H1 (cell line): ENCODE results near the gene SPSB1.

Source experiments
- CEBPB ChIP-seq: IDR thresholded peaks from 2 replicates; pipeline ENCODE4 v1.6.1; 2012; ENCODE audit warnings: low read depth, low read length
- EZH2 ChIP-seq: fragments of 200-600 bp; sonication (generic); IDR thresholded peaks from 2 replicates; pipeline ENCODE4 v1.7.1; 2012; ENCODE audit warnings: low read depth, mild to moderate bottlenecking, moderate library complexity, low read length, inconsistent platforms; ENCODE audit not compliant: severe bottlenecking
- HDAC6 ChIP-seq: IDR thresholded peaks from one replicate; pipeline ENCODE4 v1.7.1; 2012; ENCODE audit warnings: low read depth, mild to moderate bottlenecking, inconsistent platforms, low read length, moderate library complexity
- RAD21 ChIP-seq, 2 experiments: IDR thresholded peaks in 1 of 2; conservative IDR thresholded peaks in 1 of 2; 2 replicates each; pipeline ENCODE4 v1.6.1; 2011; ENCODE audit warnings: low read depth in 2 of 2, low read length in 2 of 2, improper control_type of control experiment in 1 of 2, inconsistent platforms in 1 of 2, mild to moderate bottlenecking in 1 of 2, moderate library complexity in 1 of 2
- SIN3A ChIP-seq, 2 experiments: IDR thresholded peaks in 1 of 2; conservative IDR thresholded peaks in 1 of 2; 2 replicates each; pipeline ENCODE4 v1.6.1; 2011 to 2012; ENCODE audit warnings: low read length in 2 of 2, improper control_type of control experiment in 1 of 2, low read depth in 1 of 2, mild to moderate bottlenecking in 1 of 2
- TAF1 ChIP-seq: IDR thresholded peaks from 2 replicates; pipeline ENCODE4 v1.6.1; 2011; ENCODE audit warnings: mild to moderate bottlenecking, low read depth, low read length
- TBP ChIP-seq: IDR thresholded peaks from 2 replicates; pipeline ENCODE4 v1.6.1; 2011; ENCODE audit warnings: low read depth, low read length, improper control_type of control experiment
- TF ChIP-seq, protein P1 (sequence below), 3 experiments: IDR thresholded peaks; 1 replicate in 2 of 3; 2 replicates in 1 of 3; pipeline versions ENCODE4 v1.5.1 to v1.6.1; 2011; ENCODE audit warnings: low read length in 3 of 3, mild to moderate bottlenecking in 3 of 3, inconsistent platforms in 2 of 3, low read depth in 1 of 3, moderate library complexity in 1 of 3; ENCODE audit not compliant: insufficient read depth in 1 of 3; ENCODE audit errors: control extremely low read depth in 1 of 3

DNA sequence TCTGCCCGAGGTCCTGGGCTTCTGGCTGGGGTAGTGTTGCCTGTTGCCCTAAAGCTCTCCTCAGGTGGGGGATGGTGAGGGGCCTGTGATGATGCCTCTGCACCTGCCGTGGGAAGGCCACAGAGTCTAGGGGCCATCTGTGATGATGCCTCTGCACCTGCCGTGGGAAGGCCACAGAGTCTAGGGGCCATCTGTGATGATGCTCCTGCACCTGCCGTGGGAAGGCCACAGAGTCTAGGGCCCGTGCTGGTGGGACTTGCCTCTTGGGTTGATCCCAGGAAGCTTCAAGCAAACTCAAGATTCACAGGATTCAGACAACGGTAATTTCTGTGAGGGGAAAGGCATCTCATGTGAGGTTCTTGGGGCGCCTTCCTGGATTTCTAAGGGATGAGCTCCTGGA lies 17.3 kb downstream of the SPSB1 start:
- no peak for TF ChIP-seq RAD21 (IDR thresholded peaks at IDR 0.05 in 1 of 2, conservative IDR thresholded peaks at IDR 0.05 in 1 of 2; ENCODE audit: low read depth in 2 of 2, low read length in 2 of 2)
- TF ChIP-seq, protein P1, sequence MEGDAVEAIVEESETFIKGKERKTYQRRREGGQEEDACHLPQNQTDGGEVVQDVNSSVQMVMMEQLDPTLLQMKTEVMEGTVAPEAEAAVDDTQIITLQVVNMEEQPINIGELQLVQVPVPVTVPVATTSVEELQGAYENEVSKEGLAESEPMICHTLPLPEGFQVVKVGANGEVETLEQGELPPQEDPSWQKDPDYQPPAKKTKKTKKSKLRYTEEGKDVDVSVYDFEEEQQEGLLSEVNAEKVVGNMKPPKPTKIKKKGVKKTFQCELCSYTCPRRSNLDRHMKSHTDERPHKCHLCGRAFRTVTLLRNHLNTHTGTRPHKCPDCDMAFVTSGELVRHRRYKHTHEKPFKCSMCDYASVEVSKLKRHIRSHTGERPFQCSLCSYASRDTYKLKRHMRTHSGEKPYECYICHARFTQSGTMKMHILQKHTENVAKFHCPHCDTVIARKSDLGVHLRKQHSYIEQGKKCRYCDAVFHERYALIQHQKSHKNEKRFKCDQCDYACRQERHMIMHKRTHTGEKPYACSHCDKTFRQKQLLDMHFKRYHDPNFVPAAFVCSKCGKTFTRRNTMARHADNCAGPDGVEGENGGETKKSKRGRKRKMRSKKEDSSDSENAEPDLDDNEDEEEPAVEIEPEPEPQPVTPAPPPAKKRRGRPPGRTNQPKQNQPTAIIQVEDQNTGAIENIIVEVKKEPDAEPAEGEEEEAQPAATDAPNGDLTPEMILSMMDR (IDR thresholded peaks at IDR 0.05; ENCODE audit: control extremely low read depth in 1 of 3, insufficient read depth in 1 of 3, low read depth in 1 of 3, low read length in 3 of 3) = no peak
- TF ChIP-seq SIN3A (conservative IDR thresholded peaks at IDR 0.05 in 1 of 2, IDR thresholded peaks at IDR 0.05 in 1 of 2; ENCODE audit: low read depth in 1 of 2, low read length in 2 of 2) = no peak
- TF ChIP-seq EZH2 = no peak
- no peak for TF ChIP-seq TAF1
- no peak for TF ChIP-seq HDAC6
- no peak for TF ChIP-seq TBP
- TF ChIP-seq CEBPB = no peak
